HPDE6-E6E7 (cell line): Measurements from ENCODE around the gene EIF4E3.

ENCODE experiments used
- DNase-seq: peaks from one replicate; pipeline ENCODE4 v3.0.0; 2011; ENCODE audit warnings: missing footprints; ENCODE audit errors: extremely low spot score

The EIF4E3 gene

DNA sequence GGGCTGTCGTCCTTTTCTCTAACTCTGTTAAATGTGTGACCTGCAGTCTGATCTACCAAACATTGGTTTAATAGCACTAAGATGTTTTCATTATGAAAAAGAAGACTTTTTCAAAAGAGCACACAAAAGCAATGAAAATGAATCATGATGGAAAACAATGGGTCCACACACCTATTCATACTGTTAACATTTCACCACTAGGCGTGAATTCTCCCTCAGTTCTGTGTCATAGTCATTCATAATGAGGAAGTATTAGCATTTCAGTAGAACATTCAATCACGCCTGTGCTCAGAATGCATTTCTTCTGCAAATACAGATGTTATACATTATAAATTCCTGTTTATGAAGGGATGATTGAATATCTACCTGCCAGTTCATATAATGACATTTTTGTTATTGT lies 35.9 kb downstream of the EIF4E3 start:
- peak; percentile 23 for DNase-seq

DNA sequence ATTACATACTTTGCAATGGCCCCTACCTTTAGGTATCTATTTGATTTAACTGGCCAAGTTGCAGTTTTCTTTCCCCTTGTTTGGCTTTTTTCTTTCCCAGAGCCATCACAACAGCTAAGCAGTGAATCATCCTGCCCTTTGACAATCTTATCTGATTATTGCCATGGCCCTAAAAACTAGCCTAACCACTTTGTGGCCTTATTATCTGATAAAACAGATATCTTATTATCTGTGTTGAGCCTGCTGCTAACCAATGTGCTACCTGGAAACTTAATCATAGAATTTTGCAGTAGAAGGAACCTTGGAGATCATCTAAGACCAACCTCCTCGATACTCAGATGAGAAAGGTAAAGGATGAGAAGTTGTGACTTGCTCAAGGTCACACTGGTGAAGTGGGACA lies 37.1 kb downstream of the EIF4E3 start:
- no peak for DNase-seq

DNA sequence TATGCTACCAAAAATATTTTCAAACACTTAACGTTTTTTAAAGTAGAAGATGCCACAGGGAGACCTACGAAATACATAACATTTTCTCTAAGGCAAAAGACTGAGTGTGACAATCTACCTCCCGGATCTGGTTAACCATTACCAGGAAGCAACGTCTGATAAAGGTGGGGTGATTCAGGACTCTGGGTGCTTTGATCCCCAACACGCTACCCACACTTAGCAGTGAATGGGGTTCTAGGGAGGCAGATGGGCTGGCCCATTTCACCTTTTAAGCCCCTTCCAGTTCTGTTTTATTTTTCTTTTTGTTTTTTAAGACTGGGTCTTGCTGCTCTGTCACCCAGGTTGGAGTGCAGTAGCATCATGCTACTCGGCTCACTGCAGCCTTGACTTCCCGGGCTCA lies 39.5 kb downstream of the EIF4E3 start:
- DNase-seq = no peak

DNA sequence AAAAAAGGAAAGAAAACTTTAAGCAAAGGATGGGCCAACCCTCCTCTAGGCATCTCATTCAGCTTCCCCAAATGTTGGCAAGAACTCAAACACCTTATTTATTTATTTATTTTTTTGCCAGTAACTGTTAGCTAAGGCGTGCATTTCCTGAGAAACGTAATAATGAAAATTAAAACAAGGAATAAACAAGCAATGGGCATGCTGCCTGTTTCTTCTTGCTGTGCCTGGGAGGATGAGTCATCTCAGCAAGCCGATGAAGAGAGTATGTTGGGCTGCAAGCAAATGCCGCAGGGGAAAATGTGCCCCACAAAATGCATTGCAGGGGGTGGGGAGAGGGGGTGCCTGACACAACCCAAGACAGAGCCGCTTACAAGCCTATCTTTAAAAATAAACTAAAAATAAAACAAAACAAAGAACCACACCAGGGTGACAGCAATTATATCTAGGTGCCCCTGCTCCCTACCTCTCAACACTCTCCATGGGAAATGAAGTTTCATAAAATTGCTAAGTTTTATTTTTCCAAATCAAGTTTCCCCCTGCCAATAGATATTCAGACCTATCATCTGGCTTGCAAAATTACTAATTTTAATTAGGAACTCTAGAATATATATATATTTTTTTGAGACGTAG lies 40.3 kb downstream of the EIF4E3 start:
- DNase-seq = peak; percentile 31

DNA sequence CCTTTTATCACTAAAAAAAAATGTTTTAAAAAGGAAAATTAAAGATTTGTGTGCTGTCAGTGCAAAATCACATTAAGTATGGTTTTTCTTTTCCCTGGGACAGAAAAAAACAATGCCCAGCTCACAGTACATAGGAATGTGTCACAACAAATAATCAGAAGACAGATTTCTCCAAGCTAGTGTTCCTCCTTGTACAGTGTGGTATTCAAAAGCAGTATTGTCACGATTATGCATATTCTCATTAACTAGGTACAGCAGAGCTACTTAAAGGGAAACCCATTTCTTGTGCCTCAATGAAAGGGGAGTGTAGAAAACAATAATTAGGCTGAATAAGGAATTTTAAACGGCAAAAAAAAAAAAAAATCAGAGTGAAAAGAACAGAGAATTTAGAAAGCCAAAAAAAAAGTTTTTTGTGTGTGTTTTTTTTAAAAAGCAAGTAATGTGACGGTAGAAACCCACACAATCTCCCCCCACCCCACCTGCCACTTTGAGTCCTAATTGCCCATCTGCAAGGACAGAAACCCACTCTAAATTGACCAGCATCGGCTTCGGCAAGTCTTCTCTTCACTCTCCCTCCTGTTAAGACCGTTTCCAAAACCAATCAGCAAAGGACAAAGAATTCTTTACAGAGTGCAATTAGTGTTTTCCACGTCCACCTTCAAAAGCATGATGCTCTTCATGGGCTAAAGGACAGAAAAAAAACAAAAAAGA lies 41.0 kb downstream of the EIF4E3 start:
- DNase-seq = no peak

DNA sequence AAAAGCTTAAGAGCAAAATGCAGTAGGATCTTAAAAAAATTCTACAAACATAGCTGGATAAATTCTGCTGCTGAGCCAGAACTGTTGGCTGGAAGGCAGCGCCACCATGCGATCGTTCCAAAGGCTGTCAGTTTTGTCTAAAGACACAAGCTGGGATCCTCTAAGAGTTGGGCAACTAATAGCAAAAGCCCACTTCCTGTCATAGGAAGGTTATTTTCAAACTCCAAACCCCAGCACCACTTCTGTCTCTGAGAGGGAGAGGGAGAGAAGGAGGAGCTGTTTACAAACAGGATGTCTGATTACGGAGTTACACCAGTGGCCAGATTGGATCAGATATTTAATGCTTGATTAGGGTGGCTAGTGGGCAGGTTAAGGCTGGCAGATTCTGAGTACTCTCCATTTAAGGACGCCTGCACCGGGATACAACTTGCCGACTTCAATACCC lies 44.0 kb downstream of the EIF4E3 start:
- no peak for DNase-seq

DNA sequence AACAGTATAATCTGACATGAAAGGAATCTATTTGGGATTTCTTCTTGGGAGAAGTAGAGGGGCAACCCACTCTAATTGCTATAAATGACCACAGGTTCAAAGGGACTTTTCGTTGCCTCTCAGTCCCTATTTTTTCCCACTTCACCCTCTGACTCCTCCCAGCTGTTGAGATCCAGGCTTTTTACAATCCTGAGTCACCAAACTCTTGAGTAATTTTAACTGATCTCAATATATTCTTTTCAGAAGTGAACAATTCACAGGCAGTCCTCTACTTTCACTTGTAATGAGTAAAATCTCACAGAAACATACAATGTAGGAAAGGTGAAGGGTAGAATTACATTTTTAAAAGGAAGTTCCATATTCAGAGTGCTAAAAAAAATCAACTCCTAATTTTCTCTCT lies 44.6 kb downstream of the EIF4E3 start:
- DNase-seq = no peak

DNA sequence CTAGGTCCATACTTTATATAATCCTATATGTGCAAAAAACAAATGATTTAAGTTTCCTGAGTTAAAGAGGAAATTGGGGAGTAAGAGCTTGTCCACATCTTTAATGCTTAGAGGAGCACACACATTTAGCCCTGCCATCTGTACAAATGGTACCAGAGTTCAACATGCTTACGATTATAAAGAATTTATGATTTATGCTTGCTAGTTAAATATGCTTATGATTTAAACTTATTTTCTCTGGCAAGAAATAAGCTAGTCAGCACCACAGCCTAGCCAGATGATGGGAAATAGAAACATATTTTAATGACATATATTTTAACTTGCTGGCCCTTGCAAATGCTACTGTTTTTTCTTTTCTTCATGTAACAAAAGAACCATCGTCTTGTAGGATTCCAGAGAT lies 48.3 kb downstream of the EIF4E3 start:
- DNase-seq = no peak

DNA sequence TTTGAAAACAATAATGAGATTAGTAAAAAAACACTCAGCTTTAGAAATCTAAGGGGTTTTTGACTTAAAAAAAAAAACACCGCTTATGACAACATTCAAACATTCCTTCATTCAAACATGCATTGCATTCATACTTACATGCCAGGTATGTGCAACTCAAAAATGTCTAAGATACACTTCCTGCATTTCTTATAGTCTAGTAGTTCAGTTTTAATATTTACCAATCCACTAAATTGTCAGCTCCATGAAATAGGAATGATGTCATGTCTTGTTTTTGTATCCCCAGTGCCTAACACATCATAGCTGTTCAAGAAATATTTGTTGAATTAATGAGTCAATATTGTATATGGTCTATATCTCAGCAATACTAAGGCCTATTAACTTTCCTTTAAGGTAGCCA lies 51.7 kb downstream of the EIF4E3 start:
- DNase-seq = no peak

DNA sequence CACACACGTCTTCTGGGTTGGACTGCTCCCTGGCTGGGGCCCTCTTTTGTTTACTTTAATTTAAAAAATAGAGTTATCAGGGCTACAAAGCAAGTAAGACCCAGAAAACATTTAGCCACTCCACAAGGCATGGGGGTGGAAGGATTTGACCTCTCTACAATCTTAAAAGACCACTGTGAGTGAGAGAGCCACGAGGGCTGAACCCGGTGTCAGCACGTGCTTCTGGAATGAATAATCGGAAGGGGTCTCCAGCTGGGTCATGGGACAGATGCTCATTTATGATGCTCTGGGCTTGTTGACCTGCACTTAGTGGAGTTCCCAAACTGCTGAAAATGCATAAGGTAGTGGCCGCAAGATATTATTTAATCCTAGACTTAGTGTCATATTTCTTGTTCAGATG lies 52.4 kb downstream of the EIF4E3 start:
- DNase-seq = no peak

DNA sequence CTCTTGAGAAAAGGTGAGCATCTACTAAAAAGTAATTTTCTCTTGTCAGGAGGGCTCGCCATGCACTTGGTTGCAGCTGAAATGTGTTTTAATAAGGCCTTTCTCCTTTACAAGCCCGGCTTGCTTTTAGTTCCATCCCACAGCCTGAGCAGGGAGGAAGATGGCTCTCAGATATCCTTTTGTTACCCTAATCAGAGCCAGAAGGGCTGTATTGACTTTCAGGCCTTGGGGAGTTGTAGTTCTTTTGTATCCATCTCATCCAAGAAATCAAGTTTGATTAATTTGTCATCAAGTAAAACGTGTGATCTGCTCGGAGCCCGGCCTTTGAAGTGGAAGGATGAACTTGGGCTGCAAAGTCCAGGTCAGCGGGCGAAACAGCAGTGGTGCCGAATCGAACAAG lies 52.9 kb downstream of the EIF4E3 start:
- no peak for DNase-seq

DNA sequence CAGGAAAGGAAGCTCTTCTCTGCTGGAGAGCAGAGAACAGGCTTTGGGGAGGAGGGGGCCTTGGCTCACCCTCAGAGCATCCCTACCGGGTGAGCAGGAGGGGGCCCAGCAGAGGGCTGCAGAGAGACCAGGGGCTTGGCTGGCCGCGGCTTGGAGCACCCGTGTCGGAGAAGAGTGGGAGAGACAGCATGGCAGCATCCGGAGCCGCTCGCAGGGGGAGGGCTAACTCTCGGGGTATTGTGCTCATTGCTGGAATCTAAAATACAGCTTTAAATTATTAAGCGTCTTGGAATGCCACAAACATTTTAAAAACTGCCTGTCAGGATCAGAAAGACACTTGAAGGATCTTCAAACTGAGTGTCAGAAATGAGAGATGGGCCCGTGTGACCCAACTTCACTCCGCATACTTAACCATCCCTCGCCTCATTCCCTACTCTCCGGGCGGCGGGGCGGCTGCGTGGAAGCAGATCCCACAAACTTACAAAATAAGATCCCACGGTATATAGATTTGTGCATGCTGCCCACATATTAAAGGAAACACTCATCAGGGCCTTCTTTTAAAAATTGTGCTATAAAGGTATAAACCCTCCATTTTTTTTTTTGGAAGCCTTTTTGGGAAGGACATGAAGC lies 53.9 kb downstream of the EIF4E3 start:
- no peak for DNase-seq

DNA sequence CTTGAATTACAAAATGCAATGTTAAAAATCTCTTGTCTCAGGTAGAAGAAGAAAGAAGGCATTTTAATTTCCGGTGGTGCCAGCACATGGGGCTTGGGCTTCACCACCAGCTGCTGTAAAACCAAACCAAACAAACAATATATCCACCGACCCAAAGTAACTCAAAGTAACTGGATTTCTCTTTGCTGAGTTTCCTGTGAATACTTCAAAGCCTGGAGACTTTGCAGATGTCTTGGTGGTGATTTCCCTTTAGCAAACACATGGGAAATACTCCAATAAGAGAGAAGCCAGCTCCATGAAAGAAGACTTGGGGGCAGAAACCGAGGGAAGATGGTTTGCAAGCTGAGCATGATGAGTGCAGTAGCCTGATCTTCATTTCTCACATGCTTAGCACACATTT lies 62.6 kb downstream of the EIF4E3 start:
- no peak for DNase-seq

DNA sequence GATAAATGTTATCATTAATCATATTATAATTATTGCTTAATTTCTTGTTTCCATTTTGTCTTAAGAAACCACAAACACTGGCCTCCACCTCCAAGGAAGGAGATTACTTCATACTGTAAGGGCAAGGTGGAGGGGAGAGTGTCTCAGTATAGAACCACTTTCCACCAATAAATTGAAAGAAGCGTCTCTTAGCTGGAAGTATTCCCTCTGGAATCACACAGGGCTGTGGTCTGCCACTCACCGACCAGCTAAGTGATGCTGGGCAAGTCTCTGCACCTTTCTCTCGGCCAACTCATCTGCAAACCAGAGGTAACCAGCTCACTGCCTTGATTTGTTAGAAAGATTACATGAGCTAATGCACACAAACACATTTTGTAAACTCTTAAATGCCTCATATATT lies 63.1 kb downstream of the EIF4E3 start:
- DNase-seq = no peak

DNA sequence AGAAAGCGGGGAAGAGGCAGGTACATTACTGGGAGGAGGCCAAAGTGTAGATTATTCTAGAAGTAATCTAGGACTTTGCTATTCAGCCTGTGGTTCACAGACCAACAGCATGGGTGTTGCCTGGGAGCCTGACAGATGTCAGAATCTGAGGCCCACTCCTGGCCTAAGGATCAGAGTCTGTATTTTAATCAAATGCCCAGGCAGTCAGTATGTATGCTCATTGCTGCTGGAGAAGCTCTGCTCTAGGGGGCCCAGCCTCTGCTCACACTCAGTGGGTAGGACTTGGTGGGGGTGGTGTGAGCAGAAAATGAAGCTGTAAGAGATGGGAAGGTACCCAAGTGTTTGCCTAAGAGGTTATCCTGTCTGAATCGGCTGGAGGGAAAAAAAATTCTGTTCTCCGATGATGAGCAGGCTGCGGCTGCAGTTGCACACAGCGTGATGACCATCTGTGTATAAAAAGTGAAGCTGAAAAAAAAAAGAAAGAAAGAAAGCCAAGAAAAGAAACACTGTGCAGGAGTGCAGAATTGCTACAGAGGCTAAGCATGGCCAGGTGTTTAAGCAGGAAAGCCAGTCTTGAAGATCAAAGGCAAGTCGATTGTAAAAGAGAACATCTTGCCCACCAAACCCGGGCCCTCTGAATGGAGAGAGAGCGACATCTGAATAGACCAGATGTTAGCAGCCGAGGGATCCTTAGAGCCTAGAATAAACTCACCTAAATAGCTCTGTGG lies 65.2 kb downstream of the EIF4E3 start:
- DNase-seq = no peak

DNA sequence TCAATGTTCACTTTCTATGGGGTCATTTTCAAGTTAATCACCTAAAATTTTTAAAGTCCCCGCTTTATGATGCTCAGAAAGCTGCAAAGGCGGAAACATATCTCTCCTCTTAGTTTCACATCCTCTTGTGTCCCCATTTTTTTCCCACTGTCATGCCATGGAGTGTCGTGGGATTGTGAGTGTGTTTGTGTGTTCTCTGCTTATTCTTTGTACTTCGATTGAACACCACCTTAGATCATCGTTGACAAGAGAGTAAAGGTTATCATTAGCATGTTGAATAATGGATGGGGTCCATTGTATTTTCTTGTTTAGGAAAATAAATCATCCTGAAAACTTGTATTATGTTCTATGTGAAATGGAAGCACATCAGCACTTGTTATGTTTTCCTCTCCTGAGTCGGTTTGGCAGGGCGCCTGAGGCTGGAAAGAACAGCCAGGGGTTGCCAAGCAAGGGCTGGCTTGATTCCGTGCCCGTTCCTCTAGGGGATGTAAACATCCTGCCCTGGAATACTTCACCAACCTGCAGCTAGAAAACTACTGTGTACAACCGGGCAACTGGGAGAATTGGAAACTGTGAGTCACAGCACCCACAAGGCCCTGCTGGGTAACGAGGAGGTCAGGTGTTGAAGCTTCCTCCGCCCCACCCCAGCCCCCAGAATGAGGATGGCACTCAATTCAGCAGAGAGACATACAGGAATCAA lies 67.2 kb downstream of the EIF4E3 start:
- DNase-seq = no peak

DNA sequence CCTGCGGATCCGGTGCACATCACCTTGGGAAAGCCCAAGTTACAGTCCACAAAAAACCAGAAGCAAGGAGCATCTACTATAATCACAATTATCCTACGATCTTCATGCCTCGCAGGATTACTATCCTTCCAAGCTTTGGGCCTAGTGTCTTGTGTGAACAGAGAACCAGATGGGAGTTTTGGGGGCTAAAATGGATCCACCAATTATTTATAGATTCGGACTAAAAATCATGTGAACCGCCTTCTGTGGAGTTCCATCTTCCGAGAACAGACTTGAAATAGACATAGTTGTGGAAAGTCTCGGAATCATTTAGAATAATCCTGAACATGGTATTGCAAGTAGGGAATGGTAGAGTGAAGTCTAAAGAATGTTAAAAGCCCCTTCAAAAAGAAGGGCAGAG lies 70.1 kb downstream of the EIF4E3 start:
- no peak for DNase-seq

DNA sequence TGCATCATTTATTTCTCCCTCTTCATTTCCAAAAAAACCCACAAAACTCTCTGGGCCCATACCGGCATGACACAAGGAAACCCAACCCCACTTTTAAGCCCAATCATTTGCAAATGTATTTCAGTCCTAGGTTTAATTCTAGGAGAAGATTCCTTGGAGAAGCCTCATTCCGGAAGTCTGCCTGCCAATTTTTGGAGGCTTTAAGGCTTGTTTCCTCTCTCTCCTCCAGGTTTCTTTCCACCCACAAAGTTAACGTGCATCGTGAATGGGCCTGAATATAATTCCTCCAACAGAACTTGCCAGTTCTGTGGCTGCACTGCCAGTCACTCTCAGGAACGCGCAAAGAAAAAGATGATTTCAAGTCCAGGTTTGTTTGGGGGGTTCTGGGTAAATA lies 71.8 kb downstream of the EIF4E3 start:
- no peak for DNase-seq

DNA sequence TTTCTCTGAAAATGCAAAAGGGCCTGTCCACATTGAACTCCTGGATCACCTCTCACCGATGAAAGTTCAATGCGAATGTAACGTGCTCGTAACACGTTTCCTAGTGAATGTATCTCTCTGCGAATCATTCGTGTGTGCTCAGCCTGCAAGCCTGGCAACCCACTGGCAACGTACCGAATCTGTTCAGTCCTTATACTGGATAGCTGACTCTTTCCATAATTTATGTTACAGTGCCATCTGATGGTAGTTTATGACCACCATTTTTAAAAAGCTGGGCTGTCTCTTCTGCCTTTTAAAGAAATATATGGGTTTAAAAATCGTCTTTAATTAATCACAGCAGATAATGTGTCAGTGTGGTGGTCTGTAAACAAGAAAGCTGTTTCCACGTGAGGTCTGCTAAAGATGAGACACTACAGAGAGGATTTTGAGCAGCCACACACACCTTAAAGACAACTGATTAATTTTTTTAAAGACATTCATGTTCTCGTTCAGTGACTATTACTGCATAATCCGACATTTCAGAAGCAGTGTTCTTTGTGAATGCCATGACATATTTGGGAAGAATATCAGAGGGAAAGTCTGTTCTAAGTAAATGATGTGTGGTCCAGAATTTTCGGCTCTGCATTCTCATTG lies 72.3 kb downstream of the EIF4E3 start:
- peak; percentile 2 for DNase-seq

DNA sequence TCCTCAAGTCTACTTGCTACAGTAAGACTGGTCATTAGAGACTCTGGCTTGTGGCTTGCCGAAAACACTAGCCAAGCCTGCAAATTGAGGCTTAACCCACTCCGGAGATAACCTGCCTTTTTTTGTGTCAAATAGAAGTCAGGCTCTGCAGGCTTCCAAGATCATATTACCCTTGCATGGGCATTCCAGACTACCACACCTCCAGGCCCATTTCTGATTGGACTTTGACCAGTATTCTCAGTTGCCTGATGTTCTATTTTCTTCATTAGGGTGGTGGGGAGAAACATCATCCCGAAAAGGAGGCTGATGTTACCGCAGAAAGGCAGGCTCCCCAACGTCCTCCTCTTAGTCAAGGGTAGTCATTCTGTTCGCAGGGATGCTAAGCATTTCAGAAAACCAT lies 73.6 kb downstream of the EIF4E3 start:
- no peak for DNase-seq

DNA sequence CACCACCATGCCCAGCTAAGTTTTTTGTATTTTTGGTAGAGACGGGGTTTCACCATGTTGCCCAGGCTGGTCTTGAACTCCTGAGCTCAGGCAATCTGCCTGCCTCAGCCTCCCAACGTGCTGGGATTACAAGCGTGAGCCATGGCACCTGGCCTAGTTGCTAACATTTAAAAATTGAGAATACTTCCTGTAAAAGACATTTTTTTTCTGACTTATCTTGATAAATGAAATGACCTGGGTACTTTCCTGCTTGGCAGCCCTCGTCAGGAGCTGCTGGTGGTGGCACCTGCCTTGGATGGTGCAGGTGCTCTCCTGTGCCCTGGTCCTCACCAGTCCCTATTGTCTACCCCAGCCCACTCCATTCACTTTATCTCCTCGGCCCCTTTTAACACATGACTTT lies 74.8 kb downstream of the EIF4E3 start:
- DNase-seq = no peak

DNA sequence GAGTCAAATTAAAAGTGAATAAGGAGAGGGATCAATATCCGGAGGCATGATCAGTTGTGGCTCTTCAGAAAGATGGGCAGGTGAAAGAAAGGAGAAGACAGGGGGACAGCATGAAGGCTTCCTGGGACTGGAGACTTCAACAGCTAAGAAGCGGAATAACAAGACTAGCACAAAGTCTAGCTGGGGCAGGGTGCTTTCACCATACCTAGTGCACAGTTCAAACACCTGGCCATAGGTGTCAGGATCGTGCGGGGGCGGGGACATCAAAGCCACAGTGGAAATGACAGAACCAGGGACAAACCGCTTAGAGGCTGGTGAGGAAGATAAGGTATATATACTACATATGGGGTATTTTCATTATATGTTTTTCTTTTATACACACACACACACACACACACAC lies 75.4 kb downstream of the EIF4E3 start:
- no peak for DNase-seq
